Measurements from ENCODE around the gene MAD1L1. TPM values are rescaled to one million over a fixed set of nuclear protein-coding genes. Genes with fewer than 3 reads are reported as not detected.

MAD1L1 gene
- total and polyA plus RNA-seq, 2 of the 8 experiments (the other 6 are each of a cell fraction or from before 2014, with no cell fraction given), result 40.4 to 44.6 TPM

GRCh38 chr7:2132243-2132642 is 100.5 kb downstream of the MAD1L1 start:
- peaks cover 0 to 13% (median 8%) of the 10 kb centered on the region in 4 experiments; a peak in 5 of 8 replicates for H3K36me3 ChIP-seq (ENCODE audit: control insufficient read depth in 2 of 4, insufficient read depth in 4 of 4, low read length in 3 of 4)
- H3K9me3 ChIP-seq (ENCODE audit: insufficient read depth in 2 of 2, low read depth in 1 of 2, low read length in 1 of 2), result peaks cover 0 to 3% of the 10 kb centered on the region in 2 experiments; a peak in 2 of 4 replicates
- no peak overlapping the region for H4K8ac ChIP-seq (ENCODE audit: extremely low read depth, insufficient read depth, low read length)
- DNase-seq (ENCODE audit: low read depth in 1 of 2, low spot score in 2 of 2) (no peak), FAIRE-seq (no peak)
- no peak overlapping the region for H4K5ac ChIP-seq (ENCODE audit: insufficient read length, low read depth, low read length)
- H2BK120ac ChIP-seq (replicated peaks; ENCODE audit: low read depth, low read length), result no peak overlapping the region
- ChIA-PET POLR2A (ENCODE audit: partially characterized antibody) (interaction anchor here (1.1 kb wide), 1 partner anchor 19 kb away, joined by 4 read pairs; no protein-coding TSS in a partner anchor), CTCF (ENCODE audit: partially characterized antibody) (interaction anchor here (0.6 kb wide), 1 partner anchor 364 kb away, joined by 3 read pairs; no protein-coding TSS in a partner anchor)
- no peak overlapping the region for H3K18ac ChIP-seq (ENCODE audit: extremely low read depth, low read length)
- no peak overlapping the region for H3K23ac ChIP-seq (ENCODE audit: insufficient read length)
- no peak overlapping the region for H2AK5ac ChIP-seq (ENCODE audit: low read depth, low read length)
- no peak overlapping the region for H2BK5ac ChIP-seq (ENCODE audit: low read depth, low read length)
- 94% methylated on average over 33 of the region's 33 CpGs; no CpG with 5 or more reads in 1 of the 2 experiments for WGBS, 2 experiments (ENCODE audit: extremely low coverage in 1 of 2, insufficient coverage in 1 of 2, insufficient read length in 1 of 2, insufficient replicate concordance in 2 of 2, low coverage in 1 of 2, low lambda C conversion rate in 2 of 2, missing lambda C conversion rate in 1 of 2)
- H3K4me2 ChIP-seq (ENCODE audit: insufficient read depth in 1 of 2, low read depth in 2 of 2, low read length in 2 of 2), result no peak overlapping the region
- no peaks in the 10 kb centered on the region for H3K27me3 ChIP-seq (replicated peaks in 1 of 4; ENCODE audit: control insufficient read depth in 3 of 4, extremely low read depth in 1 of 4, insufficient read depth in 3 of 4, low read length in 3 of 4)
- no peak overlapping the region for H2BK15ac ChIP-seq (ENCODE audit: low read length)
- peaks cover 2% of the 10 kb centered on the region in 2 experiments for H4K20me1 ChIP-seq (replicated peaks in 1 of 2; ENCODE audit: control insufficient read depth in 1 of 2, insufficient read depth in 2 of 2, low read length in 2 of 2)
- H3K27ac ChIP-seq (ENCODE audit: low read depth, low read length), result no peak overlapping the region
- H2BK20ac ChIP-seq (ENCODE audit: low read length), result no peak overlapping the region
- H3K9ac ChIP-seq (replicated peaks in 1 of 4; ENCODE audit: extremely low read depth in 1 of 4, low read depth in 3 of 4, low read length in 3 of 4), result no peak overlapping the region
- H3K79me1 ChIP-seq (ENCODE audit: low read depth, low read length), result peaks cover 3% of the 10 kb centered on the region; the same call in 1 of the 2 replicates
- H2BK12ac ChIP-seq (ENCODE audit: low read depth, low read length), result no peak overlapping the region
- H4K91ac ChIP-seq (replicated peaks; ENCODE audit: insufficient read length, low read length), result no peak overlapping the region
- H3K79me2 ChIP-seq (ENCODE audit: control insufficient read depth in 1 of 2, insufficient read depth in 2 of 2, low read length in 2 of 2), result no peaks in the 10 kb centered on the region
- no peak overlapping the region for H2AFZ ChIP-seq (ENCODE audit: low read length)
- no peaks in the 10 kb centered on the region for H3K4me1 ChIP-seq (replicated peaks in 1 of 4; ENCODE audit: control insufficient read depth in 3 of 4, insufficient read depth in 4 of 4, low read length in 3 of 4)
- no peak overlapping the region for H3K14ac ChIP-seq (ENCODE audit: insufficient read length)
- no peak overlapping the region for H3K4ac ChIP-seq (replicated peaks; ENCODE audit: insufficient read length, low read depth, low read length)
- no peak overlapping the region for H3K4me3 ChIP-seq (ENCODE audit: extremely low read depth in 1 of 4, insufficient read depth in 2 of 4, low read depth in 3 of 4, low read length in 4 of 4)
- H3K56ac ChIP-seq (replicated peaks; ENCODE audit: insufficient read length, low read depth, low read length), result no peak overlapping the region
- H3K23me2 ChIP-seq (ENCODE audit: low read depth, low read length), result no peaks in the 10 kb centered on the region
